DMS 273 (cell line): ENCODE data around the gene TIGD3.
A peak's percentile ranks its signal among the peaks of the same experiment; 100 is the strongest.
"Not testable (repeated sequence)": the region's sequence is repeated elsewhere in the genome, so short reads cannot be mapped to it uniquely, and the experiment has no call there.

Source experiments
- DNase-seq: peaks from one replicate; lab custom pipeline; 2025; ENCODE audit not compliant: unreplicated experiment; lab: John Stamatoyannopoulos, UW

The TIGD3 gene

DNA sequence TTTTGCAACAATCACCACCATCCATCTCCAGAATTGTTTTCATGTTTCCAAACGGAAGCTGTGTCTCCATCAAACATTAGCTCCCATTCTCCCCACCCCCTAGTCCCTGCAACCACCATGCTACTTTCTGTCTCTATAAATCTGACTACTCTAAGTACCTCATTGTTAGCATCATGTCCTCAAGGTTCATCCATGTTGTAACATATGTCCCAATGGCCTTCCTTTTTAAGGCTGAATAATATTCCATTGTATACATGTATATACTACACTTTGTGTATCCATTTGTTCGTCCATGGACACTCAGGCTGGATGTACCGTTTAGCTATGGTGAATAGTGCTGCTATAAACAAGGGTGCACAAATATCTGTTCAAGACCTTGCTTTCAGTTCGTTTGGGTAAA lies 29.1 kb upstream of the TIGD3 start:
- no peak for DNase-seq

DNA sequence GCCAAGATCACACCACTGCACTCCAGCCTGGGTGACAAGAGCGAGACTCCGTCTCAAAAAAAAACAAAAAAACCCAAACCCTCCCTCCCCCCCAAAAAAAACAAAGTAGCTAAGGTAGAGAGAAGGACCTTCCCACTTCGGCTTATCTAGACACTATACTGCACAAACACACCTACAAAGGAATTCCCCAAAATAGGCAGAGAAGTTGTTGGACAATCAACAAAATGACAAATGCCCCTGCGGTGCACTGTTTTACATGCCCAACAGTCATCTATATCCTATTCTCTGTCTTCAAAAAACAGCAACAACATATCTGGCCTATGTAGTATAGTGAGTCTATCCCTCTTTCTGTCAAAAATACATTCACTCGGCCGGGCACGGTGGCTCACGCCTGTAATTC lies 27.5 kb upstream of the TIGD3 start:
- DNase-seq, result no peak

DNA sequence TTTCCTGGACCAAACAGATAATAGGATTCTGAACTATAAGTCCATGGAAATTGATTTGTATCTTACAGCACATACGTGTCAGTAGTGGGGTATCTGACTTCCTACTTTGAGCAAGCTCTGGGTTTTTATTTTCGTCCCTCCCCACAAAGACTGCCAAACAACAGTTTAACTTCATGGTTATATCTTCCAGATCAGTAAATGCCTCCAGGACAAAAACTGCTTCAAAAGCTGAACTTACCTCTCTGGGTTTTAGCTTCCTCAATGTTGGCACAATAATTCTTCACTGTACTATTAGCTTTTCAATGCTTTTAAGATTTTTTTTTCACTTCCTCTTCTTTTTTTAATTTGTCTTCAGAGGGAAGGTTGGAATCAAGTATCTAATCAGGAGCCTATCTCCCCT lies 25.1 kb upstream of the TIGD3 start:
- no peak for DNase-seq

DNA sequence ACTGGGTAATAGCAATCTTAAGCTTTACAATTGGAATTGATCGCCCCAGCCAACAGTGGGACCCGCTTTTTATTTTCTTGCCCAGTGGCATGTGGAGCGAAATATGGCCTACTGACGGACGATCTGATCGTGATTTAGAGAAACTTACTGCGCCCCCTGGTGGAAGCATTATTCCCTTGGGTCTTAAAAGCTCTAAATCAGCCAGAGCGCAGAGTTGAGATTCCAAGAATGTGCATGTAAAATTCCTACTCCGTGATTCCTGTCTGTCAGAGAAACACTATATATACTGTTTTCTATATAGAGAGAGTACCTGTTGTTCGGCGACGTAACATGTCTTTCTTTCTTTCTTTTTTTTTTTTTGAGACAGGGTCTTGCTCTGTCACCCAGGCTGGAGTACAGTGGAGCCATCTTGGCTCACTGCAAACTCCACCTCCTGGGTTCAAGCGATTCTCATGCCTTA lies 24.6 kb upstream of the TIGD3 start:
- DNase-seq, result peak; percentile 95

DNA sequence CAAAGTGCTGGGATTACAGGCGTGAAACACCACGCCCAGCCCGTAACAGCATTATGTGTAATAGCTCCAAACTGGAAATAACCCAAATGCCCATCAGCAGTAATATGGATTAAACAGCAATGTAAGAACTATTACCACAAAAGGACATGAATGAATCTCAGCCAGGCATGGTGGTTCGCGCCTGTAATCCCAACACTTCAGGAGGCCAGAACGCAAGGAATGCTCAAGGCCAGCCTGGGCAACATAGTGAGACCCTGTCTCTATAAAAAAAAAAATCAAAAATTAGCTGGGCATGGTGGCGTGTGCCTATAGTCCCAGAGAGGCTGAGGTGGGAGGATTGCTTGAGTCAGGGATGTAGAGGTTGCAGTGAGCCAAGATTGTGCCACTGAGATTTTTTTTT lies 24.0 kb upstream of the TIGD3 start:
- no peak for DNase-seq

DNA sequence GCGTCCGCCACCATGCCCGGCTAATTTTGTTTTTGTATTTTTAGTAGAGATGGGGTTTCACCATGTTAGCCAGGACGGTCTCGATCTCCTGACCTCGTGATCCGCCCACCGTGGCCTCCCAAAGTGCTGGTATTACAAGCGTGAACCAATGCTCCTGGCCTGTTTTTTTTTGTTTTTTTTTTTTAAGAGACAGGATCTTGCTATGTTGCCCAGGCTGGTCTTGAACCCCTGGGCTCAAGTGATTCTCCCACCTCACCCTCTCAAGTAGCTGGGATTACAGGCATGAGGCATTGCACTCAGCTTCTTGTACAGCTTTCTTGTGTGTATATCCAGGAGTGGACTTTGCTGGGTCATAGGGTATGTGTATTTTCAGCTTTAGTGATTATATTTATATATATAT lies 22.0 kb upstream of the TIGD3 start:
- not testable (repeated sequence) for DNase-seq

DNA sequence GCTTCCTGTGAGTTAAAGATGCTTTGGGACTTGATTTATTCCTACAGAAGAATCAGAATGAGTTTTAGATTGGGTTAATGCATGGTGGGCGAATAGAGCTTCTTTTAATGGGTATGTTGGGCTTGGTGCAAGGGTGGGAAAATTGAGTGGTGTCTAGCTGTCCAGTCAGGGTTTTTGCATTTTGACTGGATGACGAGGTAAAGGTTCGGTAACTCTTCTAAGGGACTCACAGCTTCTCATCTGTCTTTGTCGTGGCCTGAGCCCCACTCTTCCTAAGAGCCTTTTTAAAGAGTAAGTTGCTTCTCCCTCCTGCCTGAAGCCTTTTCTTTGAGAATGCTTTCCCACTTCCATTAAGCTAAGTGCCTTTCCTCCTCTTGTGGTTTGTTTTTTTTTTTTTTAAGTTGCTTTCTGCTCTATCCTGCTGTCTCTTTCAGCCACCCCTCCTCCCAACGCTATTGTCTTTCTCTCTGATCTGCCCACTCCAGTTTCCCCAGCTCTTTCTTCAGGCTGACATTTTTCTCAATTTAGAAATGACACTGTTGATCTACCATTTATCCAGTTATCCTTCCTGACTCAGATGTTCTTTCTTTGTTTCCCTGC lies 19.8 kb upstream of the TIGD3 start:
- DNase-seq, result no peak

DNA sequence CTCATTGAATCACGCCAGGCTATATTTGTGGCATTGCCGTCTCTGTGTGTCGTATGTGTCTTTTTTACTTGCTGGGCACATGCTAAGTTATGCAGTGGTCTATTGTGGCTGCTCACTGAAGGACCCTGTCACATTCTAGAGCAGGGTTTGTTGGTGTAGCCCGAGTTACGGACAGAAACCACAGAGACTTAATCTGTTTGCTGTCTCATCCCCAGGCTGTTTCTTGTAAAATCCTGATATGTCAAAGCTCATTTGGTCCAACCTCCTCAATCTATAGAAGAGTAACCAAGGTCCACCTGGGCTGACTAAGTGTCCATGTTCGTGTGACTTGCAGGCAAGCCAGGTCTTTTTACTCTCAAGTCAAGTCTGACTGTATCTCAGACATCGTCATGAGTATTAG lies 15.9 kb upstream of the TIGD3 start:
- DNase-seq, result no peak

DNA sequence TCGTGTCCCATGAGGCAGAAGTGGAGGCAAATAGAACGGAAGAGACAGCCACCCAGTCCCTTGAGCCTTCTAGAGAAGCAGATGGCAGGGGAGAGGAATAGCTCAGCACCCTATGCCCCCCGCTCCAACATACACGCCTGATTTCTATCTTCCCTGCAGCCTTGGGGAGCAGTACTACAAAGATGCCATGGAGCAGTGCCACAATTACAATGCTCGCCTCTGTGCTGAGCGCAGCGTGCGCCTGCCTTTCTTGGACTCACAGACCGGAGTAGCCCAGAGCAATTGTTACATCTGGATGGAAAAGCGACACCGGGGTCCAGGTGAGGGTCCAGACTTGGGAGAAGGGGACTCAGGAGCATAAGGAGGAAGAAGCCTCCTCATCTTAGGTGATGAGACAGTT lies 14.3 kb upstream of the TIGD3 start:
- DNase-seq, result no peak

DNA sequence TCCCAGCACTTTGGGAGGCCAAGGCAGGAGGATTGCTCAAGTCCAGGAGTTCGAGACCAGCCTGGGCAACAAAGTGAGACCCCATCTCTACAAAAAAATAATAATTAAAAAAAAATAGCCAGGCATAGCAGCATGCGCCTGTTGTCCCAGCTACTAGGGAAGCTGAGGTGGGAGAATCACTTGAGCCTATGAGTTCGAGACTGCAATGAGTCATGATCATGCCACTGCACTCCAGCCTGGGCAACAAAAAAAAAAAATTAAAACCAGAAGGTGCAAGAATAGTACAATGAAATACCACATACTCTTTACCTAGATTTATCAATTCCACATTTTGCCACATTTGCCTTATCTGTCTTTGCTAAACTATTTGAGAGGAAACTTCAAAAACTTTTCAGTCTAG lies 12.7 kb upstream of the TIGD3 start:
- no peak for DNase-seq

DNA sequence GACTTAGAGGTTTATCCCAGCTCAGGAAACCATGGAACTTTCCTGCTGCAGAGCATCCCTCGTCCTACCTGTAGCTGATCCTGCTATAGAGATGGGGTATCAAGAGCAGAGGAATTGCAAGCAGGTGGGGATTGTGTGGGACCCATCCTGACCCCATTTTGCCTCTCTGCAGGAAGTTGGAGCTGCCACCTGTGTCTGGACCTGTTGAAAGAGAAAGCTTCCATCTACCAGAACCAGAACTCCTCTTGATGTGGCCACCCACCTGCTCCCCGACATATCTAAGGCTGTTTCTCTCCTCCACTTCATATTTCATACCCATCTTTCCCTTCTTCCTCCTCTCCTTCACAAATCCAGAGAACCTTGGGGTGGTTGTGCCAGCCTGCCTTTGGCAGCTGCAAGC lies 3.0 kb upstream of the TIGD3 start:
- DNase-seq, result no peak

DNA sequence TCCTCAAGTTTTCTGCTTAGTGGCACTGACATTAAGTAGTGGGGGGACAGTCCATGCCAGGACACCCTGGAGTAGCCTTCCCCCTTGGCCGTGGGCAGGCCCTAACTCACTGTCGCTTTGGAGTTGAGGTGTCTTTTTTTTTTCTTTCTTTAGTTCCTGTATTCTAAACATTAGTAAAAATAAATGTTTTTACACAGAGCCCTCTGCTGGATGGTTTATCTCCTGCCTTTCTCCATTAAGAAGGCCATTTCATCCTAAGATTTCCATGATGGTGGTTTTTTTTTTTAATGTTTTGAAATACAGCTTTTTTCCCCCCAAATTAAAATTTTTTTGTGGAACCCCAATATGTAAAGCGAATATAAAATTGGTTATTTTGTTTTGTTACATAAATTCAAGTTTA lies 1.8 kb upstream of the TIGD3 start:
- peak; percentile 31 for DNase-seq

DNA sequence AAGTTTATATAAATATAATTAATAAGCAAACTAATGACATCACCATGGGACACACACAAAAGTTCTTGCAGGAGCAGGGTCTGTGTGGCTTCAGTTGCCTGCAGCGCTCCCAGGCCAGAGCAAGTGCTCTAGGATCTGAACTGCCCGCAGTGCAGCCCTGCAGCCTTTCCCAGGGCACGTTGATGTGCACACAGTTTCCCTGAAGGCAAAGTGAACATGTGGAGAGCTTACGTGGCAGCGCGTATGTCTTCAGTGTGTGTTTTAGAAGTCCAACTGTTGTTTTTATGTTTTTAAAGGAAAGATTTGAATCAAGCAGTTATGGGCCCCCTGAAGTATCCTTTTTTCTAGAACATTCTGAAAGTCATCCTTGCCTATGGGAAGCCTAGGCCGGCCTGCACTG lies 1.2 kb upstream of the TIGD3 start:
- DNase-seq, result no peak

DNA sequence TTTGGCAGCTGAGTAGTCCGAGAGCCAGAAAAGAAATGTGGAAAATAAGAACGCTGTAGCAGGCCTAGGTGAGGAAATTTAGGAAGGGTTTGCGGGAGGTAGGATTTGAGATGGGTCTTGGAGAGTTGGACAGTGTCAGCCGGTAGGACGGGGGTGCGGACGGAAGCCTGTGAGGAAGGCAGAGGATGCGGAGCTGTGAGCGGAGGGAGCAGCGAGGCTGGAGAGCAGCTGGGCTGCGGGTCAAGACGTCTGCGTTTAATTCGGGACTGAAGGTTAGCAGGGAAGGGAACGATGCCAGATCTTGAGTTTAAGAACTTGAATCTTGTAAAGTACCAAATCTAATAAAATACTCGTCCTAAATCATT lies 669 bp upstream of the TIGD3 start:
- no peak for DNase-seq

DNA sequence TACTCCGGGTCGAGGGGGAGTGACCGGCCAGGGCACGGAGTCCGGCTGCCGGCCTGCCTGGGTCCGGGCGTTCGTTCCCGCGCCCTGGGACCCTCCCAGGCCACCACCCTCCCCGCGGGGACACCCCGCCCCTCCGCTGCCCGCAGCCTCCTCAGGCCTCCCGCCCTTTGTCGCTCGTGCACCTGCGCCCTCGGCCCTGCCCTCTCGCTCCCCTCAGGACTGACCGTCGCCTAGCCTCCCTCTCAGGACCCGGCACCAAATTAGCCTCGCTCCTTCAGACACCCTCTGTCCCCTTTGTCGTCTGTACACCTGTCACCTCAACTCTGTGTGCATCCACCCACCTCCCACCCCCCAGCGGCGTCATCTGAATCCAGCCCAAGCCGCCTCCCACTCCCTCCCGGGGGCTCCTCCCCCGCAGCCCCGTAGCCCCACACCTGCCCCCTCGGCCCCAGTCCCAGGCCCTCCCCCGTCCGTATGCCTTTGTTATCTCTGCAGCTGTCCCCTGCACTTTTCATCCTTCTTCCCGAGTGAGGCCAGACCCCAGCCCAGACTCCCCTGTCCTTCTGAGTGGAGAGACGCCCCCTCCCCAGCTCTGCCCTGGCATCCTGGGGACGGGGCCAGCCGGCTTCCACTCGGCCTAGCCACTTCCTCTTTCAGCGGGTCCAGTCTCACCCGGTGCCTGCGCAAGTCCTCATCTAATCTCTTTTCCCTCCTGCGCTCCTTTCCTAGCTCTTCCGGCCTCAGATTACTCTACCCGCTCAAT lies 643 bp downstream of the TIGD3 start:
- peak; percentile 48 for DNase-seq

DNA sequence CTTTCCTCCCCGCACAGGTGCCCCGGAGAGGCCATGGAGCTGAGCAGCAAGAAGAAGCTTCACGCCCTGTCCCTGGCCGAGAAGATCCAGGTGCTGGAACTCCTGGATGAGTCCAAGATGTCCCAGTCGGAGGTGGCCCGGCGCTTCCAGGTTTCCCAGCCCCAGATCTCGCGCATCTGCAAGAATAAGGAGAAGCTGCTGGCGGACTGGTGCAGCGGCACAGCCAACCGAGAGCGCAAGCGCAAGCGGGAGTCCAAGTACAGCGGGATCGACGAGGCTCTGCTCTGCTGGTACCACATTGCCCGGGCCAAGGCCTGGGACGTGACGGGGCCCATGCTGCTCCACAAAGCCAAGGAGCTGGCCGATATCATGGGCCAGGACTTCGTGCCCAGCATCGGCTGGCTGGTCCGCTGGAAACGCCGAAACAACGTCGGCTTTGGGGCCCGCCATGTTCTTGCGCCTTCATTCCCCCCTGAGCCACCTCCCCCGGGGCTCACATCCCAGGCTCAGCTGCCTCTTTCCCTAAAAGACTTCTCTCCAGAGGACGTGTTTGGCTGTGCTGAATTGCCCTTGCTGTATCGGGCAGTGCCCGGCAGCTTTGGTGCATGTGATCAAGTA lies 1.3 kb downstream of the TIGD3 start:
- DNase-seq, result peak; percentile 75

DNA sequence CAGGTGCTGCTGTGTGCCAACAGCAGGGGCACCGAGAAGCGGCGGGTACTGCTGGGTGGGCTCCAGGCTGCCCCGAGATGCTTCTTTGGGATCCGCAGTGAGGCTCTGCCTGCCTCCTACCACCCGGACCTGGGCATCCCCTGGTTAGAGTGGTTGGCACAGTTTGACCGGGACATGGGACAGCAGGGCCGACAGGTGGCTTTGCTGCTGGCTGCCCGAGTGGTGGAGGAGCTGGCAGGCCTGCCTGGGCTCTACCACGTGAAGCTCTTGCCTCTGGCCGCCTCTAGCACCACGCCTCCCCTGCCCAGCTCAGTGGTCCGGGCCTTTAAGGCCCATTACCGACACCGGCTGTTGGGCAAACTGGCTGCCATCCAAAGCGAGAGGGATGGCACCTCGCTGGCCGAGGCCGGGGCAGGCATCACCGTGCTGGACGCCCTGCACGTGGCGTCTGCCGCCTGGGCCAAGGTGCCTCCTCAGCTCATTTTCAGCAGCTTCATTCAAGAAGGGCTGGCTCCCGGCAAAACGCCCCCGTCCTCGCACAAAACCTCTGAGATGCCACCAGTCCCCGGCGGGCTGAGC lies 1.9 kb downstream of the TIGD3 start:
- no peak for DNase-seq

DNA sequence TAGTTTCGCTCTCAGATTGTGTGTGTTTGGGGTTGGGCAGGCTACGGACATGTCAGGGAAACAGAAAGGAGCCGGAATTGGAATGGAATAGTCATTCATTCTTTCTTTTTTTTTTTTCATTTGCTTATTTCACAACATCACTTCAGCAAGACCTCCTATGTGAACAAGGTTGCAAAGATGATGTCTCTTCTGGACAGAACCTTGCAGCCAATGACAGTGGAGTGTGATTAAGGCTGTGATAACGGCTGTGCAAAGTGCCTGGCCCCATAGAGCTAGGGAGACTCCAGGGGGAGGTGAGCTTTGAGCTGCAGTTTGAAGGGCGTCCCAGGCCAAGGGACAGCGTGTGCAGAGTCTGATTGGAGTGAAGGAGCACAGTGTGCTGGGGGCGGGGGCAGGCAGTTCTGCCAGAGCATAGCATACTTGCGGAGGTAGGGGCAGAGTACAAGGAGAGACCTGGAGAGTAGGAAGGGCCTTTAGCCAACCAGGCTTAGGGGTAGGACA lies 3.4 kb downstream of the TIGD3 start:
- DNase-seq, result no peak

DNA sequence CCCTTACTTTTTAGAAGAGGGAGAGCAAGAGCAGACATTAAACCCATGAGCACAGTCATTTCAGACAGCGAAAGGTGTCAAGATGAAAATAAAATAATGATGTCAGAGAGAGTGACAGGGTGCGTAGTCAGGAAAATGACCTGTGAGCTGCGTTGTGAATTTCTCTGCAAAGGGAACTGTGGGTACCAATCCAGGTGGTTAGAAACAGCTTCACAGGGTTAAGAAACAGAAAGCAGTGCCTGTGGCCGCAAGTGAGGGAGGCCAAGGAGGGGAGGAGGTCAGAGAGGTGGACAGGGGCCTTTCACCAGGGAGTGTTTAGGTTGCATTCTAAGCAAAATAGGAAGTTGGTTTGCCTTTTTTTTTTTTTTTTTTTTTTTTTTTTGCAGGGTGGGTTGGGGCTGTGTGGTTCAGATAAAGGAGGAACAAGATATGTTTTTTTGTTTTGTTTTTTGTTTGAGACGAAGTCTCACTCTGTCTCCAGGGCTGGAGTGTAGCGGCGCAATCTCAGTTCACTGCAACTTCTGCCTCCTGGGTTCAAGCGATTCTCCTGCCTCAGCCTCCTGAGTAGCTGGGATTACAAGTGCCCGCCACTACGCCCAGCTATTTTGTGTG lies 7.9 kb downstream of the TIGD3 start:
- no peak for DNase-seq

DNA sequence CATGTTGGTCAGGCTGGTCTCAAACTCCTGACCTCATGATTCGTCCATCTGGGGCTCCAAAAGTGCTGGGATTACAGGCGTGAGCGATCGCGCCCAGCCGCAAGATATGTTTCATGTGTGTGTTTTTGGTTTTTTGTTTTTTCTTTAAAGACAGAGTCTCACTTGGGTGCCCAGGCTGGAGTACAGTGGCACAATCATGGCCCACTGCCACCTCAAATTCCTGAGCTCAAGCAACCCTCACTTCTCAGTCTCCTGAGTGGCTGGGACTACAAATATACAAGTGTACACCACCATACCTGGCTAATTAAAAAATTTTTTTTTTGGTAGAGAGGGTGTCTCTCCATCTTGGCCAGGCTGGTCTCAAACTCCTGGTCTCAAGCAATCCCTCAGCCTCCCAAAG lies 8.4 kb downstream of the TIGD3 start:
- no peak for DNase-seq

DNA sequence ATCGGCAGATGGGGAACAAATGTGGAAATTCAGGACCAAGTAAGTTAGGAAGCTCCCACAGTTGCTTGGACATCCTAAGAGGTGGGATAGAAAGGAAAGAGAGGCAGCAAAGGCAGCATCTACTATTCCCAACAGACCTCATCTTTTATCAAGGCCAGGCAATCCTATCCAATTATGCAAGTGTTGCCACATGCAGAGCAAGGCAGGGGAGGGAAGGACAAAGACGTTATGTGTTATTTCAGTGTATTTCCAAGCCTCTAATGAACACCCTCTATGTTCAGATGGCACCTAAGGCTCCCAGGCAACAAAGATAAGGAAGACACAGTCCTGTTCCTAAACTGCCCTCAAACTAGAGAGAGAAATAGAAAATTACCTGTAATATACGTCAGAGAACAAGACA lies 9.2 kb downstream of the TIGD3 start:
- no peak for DNase-seq

DNA sequence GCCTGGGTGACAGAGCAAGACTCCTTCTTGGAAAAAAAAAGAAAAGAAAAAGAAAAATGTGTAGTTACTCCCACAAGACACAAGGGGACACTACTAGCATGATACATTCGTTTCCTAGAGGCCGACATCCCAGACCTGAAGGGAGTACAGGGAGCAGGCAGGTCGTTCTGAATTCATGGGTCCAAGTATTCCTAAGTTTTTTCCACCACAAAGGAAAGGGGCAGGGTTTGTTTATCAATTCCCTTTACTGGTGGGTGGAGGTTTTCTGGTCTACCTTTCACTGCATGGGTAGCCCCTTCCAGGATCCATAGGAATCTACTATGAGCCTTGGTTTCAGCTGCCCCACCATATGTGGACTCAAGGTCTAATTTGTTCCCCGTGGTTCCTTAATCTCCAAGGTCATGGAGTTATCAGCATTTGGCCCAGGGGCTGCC lies 11.8 kb downstream of the TIGD3 start:
- peak; percentile 80 for DNase-seq
